SU-DHL-6 (cell line): ENCODE measurements around the gene XRRA1.

ENCODE experiments used
- EZH2phosphoT487 ChIP-seq: fragments of 200-600 bp; sonication (generic), shearing (Covaris generic); conservative IDR thresholded peaks from 2 replicates; pipeline ENCODE4 v1.6.1; 2018; ENCODE audit warnings: mild to moderate bottlenecking, antibody characterized with exemption, low read length, moderate library complexity, mixed read lengths
- TF ChIP-seq, protein P1 (sequence below): fragments of 200-600 bp; sonication (generic); IDR thresholded peaks from one replicate; pipeline ENCODE4 v1.5.1; 2017; ENCODE audit warnings: antibody characterized with exemption, mild to moderate bottlenecking, low read length, moderate library complexity; ENCODE audit not compliant: insufficient read depth, poor library complexity, severe bottlenecking

DNA sequence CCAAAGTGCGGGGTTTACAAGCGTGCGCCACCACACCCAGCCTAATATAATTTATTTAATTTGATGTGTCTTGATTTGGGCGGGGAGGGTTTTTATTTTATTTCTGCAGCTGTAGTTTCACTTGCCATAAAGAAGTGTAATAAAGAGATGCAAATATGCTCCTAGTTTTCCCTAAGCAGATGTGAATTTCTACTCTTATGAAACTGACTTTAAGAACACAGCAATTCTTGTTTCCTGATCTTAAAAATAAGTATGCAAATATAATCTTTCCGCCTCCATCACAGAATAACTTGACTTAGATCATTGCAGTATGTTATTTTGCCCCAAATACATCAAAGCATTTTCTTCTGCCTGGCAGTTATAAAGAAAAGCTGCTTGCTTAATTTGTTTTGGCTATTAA is 4.6 kb upstream of the XRRA1 start:
- TF ChIP-seq, protein P1, sequence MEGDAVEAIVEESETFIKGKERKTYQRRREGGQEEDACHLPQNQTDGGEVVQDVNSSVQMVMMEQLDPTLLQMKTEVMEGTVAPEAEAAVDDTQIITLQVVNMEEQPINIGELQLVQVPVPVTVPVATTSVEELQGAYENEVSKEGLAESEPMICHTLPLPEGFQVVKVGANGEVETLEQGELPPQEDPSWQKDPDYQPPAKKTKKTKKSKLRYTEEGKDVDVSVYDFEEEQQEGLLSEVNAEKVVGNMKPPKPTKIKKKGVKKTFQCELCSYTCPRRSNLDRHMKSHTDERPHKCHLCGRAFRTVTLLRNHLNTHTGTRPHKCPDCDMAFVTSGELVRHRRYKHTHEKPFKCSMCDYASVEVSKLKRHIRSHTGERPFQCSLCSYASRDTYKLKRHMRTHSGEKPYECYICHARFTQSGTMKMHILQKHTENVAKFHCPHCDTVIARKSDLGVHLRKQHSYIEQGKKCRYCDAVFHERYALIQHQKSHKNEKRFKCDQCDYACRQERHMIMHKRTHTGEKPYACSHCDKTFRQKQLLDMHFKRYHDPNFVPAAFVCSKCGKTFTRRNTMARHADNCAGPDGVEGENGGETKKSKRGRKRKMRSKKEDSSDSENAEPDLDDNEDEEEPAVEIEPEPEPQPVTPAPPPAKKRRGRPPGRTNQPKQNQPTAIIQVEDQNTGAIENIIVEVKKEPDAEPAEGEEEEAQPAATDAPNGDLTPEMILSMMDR = no peak
- no peak for TF ChIP-seq EZH2phosphoT487
